DMS114 treated with DMSO at 0.1 percent for 48 hours (cell line): ENCODE measurements around the gene HES7.
"Not testable (repeated sequence)": the region's sequence is repeated elsewhere in the genome, so short reads cannot be mapped to it uniquely, and the experiment has no call there.

ENCODE experiments used
- DNase-seq: peaks from one replicate; lab custom pipeline; 2025; ENCODE audit not compliant: unreplicated experiment; lab: John Stamatoyannopoulos, UW

HES7 gene

DNA sequence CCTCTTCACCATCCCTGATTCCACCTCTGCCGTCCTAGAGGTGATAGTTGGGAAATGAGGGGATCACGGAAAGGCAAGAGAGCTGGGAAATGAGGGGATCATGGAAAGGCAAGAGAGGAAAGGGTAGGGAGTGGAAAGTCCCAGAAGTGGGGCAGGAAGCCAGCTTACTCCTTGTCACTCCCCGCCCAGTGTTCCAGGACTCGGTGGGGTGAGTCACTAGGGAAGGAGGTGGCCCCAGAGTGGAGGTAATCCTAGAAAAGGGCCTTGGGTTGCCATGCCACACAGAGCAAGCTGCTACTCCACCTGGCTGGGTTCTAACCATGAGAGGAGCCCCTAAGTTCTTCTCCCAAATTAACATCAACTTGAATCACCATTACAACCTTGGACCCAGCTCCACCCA, 20.4 kb downstream of the HES7 start:
- DNase-seq: no peak

DNA sequence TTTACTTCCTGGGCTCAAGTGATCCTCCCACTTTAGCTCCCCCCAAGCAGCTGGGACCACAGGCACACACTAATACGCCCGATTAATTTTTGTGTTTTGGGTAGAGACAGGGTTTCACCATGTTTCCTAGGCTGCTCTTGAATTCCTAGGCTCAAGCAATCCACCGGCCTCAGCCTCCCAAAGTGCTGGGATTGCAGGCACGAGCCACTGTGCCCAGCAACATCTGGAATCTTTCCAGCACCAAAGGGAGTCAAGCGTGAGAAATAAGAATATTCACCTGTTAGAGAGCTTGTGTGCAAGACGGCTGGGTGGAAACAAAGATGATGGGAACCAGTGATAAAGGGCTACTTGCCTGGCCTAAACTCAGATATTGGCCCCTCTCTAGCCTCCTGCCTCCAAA, 22.2 kb downstream of the HES7 start:
- no peak for DNase-seq

DNA sequence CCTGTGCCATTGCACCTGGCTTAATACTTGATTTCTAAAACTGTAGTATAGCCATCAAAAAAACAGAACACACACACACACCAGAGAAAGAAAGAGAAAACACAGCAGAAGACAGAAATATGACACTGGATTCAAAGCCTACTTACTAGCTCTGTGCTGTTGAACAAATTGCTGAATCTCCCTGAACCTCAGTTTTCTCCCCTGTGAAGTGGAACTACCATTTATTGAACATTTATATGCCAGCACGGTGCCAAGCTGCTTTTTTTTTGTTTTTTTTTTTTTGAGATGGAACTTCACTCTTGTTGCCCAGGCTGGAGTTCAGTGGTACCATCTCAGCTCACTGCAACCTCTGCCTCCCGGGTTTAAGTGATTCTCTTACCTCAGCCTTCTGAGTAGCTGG, 23.1 kb downstream of the HES7 start:
- DNase-seq: no peak

DNA sequence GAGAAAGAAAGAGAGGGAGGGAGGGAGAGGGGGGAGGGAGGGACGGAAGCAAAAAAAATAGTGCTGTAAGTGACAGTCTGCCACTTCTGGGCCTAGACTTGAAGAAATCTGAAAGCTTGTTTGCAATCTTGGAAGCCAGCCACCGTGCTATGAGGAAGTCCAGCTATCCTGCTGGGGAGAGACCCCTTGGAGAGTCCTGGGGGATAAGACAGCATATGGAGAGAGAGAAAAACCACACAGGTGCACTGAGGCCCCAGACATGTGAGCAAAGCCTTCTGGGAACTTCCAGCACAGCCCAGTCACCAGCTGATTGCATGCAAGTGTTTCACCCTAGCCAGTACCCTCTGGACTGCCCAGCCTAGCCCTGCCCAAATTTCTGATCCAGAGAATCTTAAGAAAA, 23.8 kb downstream of the HES7 start:
- DNase-seq: no peak

DNA sequence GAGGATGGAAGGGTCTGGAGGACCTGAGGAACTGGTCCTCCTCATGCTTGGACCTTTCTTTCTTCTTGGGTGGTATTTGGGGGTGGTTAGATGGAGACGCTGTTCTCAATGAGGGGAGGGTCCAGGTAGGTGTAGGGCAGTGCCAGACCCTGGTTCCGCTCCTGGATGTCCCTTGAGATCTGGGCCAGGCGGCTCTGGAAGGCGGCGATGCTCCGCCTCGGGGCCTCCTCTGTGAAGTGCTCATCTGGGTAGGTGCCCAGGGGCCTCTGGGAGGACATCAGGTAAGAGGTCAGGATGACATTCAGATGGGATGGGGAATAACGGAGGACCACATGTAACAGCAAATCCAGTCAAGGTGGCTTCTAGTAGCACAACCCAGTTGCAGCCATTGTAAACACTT, 27.4 kb downstream of the HES7 start:
- DNase-seq: no peak

DNA sequence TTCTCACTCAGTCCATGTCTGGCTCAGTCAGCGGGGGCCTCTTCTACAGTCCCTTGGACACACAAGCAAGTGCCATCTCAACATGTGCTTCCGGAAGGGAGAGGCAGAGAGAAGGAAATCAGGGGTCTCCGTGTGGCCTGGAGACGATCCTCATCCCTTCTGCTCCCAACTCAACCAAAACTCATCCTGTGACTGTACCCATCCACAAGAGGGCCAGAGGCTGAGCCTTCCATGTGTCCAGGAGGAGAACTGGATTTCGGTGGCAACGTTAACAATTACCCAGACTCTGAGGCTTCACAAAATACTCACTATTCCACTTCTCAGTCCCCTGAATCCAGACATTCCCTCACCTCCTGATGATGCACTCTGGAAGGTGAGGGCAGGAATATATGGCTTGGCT, 28.5 kb downstream of the HES7 start:
- no peak for DNase-seq

DNA sequence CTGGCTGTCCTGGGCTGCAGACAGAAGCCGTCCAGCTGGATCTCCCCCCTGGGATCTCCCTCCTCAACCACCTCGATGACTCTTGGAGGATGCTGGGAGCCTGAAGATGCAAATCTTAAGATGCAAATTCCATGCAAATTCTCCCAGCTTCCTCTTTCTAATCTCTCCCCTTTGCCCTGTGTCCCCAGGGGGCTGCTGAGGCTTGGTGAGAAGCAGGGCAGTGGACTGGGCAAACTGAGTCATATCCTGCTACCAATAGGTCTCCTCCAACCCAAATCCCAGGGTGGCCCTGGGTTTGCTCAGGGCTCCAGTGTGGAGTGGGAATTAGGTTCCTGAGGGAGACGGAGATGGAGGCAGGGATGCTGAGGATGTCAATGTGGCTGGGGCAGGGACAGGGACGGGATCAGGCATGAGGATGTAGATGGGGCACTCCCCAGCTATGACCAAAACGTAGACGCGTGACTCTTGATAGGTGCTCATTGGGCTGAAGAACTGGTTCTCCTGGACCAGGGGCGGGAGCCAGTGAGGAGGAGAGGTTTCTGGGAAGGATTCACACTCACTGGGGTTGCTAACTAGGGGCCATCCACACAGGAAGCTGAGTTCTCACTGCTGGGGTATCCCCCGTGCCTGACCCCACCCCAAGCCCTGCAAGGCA, 32.7 kb downstream of the HES7 start:
- no peak for DNase-seq

DNA sequence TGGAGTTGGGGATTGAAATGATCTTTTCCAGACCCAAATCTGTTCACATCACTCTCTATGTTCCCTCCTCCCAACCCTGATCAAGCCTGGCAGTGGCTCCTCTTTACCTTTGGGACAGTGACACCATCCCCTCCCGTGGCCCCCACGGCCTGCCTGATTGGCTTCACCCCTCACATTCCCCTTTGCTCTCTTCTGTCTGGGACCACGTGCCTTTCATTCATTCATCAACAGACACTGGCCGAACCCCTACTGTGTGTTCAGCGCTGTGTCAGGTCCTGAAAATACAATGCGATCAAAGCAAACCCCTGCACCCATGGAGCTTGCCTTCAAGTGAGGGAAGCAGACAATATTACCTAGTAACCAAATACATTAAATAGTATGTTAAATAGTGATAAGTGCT, 34.2 kb downstream of the HES7 start:
- DNase-seq: no peak

DNA sequence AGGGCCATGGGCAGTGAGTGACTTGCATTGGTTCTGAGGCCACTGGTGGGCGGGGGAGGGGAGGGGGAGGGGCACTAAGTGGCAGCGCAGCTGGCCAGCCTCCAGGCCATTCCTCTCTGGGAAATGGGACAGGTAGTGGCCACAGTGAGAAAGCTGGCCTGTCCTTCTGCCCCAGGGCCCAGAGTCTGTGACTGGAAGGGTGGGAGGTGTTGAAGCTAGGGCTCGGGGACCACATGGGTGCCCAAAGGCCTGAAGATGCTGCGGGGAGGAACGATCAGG, 36.0 kb downstream of the HES7 start:
- no peak for DNase-seq

DNA sequence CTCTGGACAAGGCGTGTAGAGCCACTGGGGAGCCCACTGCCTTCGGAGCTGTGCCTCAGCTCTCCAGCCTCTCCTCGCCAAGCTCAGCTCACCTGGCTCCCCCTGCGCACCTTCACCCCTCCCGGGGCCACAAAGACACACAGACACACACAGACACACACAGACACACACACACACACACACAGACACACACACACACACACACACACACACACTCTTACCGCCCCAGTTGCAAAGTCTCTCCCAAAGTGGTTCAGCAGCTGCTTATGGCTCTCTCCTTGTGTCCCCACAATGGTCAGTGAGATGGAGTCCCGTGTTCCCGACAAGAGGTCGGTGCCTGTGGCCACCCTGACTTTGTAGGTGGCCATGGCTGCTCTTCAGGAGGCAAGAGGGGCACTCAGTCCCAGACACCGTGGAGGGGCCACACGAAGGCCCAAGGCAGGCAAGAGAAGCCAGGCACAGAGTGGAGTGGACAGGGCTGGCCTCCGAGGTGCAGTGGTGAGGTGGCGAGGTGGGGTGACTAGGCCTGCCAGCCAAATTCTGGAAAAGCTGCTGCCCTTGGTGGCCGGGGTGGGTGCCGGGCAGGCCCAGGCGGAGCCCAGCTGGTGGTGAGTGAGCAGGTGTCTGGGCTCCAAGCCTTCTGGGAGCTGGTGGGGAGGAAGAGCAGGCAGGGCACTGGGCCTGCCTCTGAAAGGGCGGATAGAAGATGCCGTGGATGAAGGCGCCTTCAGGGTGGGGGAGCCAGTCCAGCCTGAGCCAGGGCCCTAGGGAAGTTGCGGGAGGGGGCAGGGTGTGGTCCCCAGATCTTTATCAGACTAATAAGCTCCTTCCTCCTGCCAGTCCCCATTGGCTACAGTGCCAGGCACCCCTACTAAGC, 36.6 kb downstream of the HES7 start, which contains the start of gene ALOX12B:
Gene ALOX12B, minus strand, starts transcription at position 642 of the 877 bp plus-strand sequence. Its CDS starts 274 bp downstream, at position 368.
- DNase-seq: no peak

DNA sequence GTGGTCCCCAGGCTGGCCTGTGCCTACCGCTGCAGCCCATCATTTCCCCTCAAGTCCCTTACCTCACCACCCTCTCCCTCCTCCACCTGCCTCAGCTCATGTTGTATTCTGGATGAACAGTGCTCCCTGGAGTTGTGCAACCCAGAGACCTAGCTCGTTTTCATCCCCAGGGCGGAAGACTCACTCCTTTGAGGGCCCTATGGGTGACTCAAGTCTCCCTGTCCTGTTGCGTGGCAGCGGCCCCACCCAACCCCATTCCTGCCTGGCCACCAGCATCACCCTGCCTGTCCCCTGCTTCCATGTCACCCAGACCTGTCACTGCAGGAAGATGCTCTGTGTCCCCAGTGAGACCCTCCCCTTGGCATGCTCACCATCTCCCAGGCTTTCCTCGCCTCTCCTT, 39.7 kb downstream of the HES7 start:
- DNase-seq: no peak

DNA sequence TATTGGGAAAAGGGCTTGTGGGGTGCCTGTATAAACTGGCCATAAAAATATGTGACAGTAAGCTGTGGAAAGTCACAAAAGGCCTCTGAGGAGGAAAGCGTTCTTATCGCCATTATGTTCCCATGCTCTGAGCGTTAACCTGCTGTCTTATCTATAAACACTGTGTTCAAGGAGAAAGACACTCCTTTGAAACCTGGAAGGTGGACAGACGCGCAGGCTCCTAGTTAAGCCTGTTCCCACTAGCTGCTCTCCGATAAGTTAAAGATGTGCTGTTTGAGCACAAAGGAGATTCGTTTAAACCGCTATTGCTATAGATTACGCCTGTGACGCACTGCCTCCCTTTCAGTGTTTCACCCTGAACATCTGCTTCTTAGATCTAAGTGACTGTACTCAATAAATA, 41.6 kb downstream of the HES7 start:
- DNase-seq: no peak

DNA sequence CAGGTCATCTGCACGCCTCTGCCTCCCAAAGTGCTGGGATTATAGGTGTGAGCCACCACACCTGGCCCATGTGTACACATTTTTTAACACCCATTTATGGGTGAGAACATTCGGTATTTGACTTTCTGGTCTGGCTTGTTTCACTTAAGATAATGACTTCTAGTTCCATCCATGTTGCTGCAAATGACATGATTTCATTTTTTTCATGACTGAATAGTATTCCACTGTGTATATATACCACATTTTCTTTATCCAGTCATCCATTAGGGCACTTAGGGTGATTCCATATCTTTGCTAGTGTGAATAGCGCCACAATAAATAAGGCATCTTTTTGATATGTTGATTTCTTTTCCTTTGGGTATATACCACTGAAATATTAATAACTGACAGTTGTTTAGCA, 42.0 kb downstream of the HES7 start:
- DNase-seq: no peak

DNA sequence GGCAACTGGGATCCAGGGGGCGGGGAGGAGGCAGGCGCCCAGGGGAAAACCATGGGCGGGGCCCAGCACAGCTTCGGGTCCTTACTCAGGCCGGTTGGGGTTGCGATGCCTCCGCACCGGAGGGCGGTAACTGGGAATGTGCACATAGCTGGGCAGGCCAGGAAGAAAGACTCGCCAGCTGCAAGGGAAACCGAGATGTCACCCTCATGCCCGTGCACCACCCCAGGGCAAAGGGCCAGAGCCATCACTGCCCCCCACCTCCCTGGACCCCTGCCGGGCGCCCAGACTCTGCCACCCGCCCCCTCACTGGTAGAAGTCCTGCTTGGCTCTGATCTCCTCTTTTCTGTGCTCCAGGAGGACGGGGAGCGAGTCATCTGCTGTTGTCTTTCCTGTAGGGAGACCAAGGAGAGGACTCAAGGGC, 43.1 kb downstream of the HES7 start:
- no peak for DNase-seq

DNA sequence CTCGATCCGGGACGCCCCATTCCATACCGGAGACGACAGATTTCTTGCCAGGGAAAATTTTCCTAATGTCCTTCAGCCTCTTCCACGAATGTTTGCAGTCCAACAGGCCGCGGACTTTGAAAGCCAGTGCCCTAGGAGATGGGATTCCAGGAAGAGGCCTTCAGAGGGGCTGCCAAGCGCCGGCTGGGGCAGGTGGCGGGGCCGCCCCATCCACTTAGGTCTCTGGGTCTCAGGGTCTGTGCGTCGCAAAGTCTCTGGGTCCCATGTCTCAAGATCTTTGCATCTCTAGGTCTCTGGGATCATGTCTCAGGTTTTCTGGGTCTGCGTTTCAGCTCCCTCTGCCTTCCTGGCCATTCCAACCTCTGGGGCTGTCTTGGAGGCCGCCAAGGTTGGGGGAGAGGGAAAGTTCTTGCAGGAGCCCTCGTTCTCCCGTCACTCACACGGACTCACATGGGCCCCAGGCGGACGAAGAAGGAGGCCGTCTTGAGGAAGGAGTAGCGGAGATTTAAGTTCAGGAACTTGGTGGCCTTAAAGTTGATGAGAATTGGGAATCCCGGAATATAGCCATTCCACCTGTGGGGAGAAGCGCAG, 43.6 kb downstream of the HES7 start:
- no peak for DNase-seq

DNA sequence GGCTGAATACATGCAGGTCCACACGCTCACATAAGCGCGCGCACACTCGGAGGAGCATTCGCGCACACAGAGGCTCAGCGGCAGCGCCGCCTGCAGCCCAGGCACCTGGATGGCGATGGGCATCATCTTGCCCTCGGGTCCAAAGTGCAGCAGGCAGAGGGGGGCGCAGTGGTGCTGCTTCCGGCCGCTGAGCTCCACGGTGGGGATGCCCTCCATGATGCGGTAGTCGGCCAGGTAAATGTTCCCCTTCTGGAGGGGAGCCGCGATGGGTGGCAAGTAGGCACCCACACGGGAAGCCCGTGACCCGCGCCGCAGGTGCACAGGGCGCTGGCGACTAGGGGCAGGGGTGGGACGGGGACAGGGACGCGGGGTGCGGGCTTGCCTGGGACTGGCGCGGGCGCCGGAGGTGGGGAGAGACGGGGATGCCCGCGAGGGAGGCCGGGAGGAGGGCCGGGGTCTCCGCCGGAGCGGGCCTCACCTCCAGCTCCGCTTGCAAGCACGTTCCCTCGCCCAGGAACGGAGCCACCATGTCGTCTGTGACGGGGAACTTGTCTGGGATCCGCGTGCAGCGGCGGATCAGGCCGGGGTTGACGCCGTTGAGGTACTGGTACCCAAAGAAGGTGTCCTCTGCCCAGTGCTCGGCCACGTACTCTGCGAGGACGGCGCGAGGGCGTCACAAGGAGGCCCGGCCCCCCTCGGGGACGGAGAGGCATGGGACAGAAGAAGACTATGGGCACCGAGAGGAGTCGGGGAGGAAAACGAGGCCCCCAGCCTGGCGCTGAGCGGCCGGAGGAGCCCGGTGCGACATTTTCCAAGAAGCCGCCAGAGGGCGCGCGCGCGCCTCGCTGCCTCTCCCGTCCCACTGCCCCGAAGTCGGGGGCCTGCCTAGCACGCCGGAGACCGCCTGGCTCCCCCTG, 44.4 kb downstream of the HES7 start:
- DNase-seq: peak; percentile 73

DNA sequence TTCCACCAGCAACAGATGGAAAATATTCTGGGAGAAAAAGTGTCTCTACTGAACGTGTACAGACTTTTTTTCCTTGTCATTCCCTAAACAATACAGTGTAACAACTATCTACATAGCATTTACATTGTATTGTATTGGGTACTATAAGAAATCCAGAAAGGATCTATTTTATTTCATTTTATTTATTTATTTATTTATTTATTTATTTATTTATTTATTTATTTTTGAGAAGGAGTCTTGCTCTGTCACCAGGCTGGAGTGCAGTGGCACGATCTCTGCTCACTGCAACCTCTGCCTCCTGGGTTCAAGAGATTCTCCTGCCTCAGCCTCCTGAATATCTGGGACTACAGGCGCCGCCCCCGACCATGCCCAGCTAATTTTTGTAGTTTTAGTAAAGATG, 46.0 kb downstream of the HES7 start:
- DNase-seq: not testable (repeated sequence)

DNA sequence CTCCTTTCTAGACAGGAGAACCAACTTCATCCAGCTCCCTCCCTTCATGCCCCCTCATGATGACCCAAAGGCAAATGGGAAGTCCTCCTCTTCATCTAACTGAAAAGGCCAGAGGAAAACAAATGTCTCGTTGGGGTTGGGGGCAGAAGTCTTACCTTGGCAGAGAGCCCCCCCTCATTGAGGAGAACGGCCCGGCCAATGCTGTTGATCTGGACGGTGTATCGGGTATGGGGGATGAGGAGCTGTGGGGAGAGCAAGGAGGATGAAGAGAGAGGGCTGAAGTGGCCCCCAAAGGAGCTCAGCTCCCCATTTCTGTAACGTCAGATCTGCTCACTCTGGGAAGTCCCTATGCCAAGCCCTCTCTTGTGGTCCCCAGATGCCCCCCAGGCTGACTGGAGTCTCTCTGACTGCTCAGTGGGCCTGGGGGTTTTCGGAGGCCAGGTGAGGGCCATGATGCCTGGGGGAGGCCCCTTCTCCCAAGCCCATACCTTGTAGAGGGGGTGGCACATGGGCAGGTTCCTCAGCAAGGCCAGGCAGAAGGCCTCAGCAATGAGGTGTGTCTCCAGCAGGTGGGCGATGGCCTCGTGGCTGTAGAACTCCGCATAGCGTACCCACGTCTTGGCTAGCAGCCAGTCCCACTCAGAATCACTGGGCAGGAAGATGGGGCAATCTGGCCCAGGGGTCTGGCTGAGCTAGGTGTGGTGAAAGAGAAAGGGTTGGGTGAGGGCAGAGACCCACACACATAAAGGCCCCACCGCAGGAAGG, 47.2 kb downstream of the HES7 start:
- no peak for DNase-seq

DNA sequence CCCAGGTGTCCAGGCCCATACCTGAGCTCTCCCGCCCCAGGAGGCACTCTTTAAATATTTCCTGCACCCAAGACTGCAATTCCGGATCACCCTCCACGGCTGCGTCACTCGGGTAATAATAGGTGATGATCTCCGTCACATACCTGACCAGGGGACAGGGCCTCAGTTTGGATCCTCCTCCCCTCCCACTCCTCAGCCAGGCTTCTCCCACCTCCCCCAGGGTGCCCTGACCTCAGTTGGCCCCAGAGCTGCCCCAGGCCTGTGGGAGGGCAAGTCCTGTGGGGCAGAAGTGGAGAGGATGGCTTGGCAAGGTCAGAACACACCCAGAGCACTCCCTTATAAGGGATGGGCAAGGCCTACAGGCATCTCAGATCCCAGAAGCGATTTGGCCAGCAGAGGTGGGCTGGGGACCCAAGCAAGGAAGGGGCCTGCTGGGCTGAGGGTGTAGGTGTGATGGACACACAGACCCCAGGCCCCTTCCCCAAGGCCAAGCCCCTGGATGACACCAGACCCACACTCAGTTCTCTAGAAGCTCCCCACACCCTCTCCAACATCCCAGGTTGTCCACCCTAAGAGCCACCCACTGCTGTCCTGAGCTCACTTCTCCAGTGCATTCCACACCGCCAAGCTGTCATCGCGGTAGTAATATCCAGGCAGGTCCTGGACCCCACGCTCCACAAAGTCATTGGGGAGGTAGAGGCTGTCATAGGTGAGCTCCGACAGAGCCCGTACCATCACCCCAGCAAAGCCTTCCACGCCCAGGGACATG, 48.1 kb downstream of the HES7 start:
- no peak for DNase-seq

DNA sequence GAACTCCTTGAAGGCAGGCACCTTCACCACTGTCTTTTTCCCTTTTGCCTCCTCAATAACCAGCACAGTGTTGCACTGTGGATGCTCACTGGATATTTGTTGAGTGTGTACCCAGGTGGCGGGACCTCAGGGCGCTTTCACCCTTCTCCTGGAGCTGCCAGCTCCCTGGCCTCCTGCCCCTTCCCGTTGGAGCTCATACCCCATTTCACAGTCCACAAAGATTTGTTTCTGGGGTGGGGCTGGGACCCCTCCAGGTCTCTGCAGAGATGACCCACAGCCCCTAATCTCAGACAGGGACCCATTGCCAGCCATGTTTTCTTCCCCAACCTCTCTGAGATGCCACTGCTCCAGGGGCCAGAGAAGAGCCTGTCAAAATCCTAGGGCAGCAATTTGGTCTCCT, 48.8 kb downstream of the HES7 start:
- no peak for DNase-seq
